ENCODE measurements around the gene CELF3.

Gene CELF3

DNA sequence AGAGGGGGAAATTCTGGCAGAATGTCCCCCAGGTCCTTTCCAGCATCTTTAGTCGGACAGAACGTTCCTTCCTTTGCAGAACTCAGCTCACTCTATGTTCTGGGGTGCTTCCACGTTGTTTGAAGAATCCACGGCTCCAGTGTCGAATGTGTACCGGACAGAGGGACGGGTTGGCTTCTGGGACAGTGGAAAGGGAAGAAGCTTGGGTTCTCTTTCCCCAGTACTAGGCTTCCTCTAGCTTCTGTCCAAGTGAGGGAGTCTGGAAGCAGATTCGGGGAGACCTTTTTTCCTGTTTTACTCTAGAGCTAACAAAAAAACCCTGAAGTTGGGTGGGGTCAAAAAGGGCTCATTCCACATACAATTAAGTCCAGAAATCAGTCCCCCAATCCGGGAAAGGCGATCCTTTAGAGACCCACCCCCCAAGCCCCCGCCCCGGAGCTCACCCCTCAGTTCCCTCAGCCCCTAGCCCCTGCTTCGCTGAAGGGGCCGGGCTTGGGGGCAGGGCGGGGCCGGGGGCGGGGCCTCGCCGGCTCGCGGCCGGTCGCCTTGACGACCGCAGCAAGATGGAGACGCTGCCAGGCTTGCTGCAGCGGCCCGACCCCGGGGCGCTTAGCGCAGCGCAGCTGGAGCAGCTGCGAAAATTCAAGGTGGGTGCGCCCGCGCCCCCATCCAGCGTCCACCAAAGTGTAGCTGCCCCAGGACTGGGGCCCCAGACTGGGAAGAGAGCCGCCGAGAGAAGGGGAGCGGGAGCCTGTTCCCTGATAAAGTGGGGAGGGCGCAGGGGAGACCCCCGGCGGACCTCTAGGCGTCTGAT, 4.6 kb upstream of the CELF3 start, which contains the start of gene RIIAD1:
Gene RIIAD1, plus strand, starts transcription at position 549 of the 814 bp plus-strand sequence. Its CDS starts 15 bp downstream, at position 564.
- no peak for TF ChIP-seq EP300 (IDR thresholded peaks at IDR 0.05; ENCODE audit: borderline replicate concordance)
- no peak for TF ChIP-seq NFIC (IDR thresholded peaks at IDR 0.05)
- no peak for TF ChIP-seq EGR1 (IDR thresholded peaks at IDR 0.05)
- TF ChIP-seq YY1 (IDR thresholded peaks at IDR 0.05; ENCODE audit: low read depth) = no peak
- no peak for TF ChIP-seq TEAD4 (IDR thresholded peaks at IDR 0.05)

DNA sequence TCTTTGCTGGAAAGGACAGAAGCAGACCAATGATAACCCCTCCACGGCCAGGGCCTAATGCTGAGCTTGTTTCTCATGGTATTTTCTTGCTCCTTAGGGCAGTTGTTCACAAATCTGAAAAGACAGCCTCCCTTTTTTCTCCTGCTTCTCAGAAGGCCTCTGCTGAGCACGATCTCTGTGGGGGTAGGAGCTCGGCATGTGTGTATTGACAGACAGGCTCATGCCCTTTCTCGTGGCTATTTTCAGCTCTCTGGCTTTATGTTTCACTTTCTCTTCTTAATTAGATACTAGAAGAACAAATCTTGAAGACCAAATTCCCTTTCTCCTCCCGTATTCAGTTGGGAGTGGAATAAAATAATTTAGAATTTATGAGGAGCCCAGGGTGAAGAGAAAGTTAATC, 4.0 kb upstream of the CELF3 start:
- no peak for TF ChIP-seq RAD21 (IDR thresholded peaks at IDR 0.05; ENCODE audit: low read depth)
- no peak for TF ChIP-seq NFIC (IDR thresholded peaks at IDR 0.05)
- no peak for TF ChIP-seq CEBPB (IDR thresholded peaks at IDR 0.05)
- TF ChIP-seq, protein P1, sequence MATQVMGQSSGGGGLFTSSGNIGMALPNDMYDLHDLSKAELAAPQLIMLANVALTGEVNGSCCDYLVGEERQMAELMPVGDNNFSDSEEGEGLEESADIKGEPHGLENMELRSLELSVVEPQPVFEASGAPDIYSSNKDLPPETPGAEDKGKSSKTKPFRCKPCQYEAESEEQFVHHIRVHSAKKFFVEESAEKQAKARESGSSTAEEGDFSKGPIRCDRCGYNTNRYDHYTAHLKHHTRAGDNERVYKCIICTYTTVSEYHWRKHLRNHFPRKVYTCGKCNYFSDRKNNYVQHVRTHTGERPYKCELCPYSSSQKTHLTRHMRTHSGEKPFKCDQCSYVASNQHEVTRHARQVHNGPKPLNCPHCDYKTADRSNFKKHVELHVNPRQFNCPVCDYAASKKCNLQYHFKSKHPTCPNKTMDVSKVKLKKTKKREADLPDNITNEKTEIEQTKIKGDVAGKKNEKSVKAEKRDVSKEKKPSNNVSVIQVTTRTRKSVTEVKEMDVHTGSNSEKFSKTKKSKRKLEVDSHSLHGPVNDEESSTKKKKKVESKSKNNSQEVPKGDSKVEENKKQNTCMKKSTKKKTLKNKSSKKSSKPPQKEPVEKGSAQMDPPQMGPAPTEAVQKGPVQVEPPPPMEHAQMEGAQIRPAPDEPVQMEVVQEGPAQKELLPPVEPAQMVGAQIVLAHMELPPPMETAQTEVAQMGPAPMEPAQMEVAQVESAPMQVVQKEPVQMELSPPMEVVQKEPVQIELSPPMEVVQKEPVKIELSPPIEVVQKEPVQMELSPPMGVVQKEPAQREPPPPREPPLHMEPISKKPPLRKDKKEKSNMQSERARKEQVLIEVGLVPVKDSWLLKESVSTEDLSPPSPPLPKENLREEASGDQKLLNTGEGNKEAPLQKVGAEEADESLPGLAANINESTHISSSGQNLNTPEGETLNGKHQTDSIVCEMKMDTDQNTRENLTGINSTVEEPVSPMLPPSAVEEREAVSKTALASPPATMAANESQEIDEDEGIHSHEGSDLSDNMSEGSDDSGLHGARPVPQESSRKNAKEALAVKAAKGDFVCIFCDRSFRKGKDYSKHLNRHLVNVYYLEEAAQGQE (IDR thresholded peaks at IDR 0.05; ENCODE audit: low read depth) = no peak
- no peak for TF ChIP-seq TAF1 (IDR thresholded peaks at IDR 0.05; ENCODE audit: low read depth)
- TF ChIP-seq EP300 (IDR thresholded peaks at IDR 0.05; ENCODE audit: borderline replicate concordance) = no peak
- no peak for TF ChIP-seq ZBTB7A (IDR thresholded peaks at IDR 0.05; ENCODE audit: low read depth)
- TF ChIP-seq YY1 (IDR thresholded peaks at IDR 0.05; ENCODE audit: low read depth) = no peak
- TF ChIP-seq, protein P2, sequence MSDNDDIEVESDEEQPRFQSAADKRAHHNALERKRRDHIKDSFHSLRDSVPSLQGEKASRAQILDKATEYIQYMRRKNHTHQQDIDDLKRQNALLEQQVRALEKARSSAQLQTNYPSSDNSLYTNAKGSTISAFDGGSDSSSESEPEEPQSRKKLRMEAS (IDR thresholded peaks at IDR 0.05) = no peak
- TF ChIP-seq FOXM1 (IDR thresholded peaks at IDR 0.05; ENCODE audit: borderline replicate concordance, low read depth) = no peak
- no peak for TF ChIP-seq CREB1 (IDR thresholded peaks at IDR 0.05; ENCODE audit: low read depth)

DNA sequence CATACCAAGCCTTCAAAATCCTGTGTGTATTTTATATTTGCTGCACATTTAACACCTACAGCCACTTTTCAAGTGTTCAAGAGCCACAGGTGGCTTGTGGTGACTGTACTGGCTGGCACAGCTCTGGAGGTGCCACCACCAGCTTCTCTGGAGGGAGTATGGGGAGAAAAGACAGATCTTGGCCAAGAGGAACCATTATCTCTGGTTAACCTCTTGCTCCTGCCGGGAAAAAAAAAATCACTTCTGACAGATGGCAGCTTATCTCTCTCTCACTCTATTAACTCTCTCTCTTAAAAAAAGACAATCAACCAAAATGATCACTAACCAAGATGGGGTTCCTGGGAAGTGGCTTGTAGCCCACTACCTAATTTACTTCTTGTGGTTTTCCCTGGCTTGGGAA, 3.5 kb upstream of the CELF3 start:
- TF ChIP-seq YY1 (IDR thresholded peaks at IDR 0.05; ENCODE audit: low read depth) (no peak), CEBPB (IDR thresholded peaks at IDR 0.05) (no peak), CREB1 (IDR thresholded peaks at IDR 0.05; ENCODE audit: low read depth) (no peak), FOXM1 (IDR thresholded peaks at IDR 0.05; ENCODE audit: borderline replicate concordance, low read depth) (no peak), NFIC (IDR thresholded peaks at IDR 0.05) (no peak), EP300 (IDR thresholded peaks at IDR 0.05; ENCODE audit: borderline replicate concordance) (no peak), TCF12 (IDR thresholded peaks at IDR 0.05; ENCODE audit: low read depth) (no peak), TEAD4 (IDR thresholded peaks at IDR 0.05) (no peak), EGR1 (IDR thresholded peaks at IDR 0.05) (no peak), RAD21 (IDR thresholded peaks at IDR 0.05; ENCODE audit: low read depth) (no peak), ZBTB7A (IDR thresholded peaks at IDR 0.05; ENCODE audit: low read depth) (no peak), TAF1 (IDR thresholded peaks at IDR 0.05; ENCODE audit: low read depth) (no peak)
- TF ChIP-seq, protein P1 (IDR thresholded peaks at IDR 0.05; ENCODE audit: low read depth) = no peak
- TF ChIP-seq, protein P3, sequence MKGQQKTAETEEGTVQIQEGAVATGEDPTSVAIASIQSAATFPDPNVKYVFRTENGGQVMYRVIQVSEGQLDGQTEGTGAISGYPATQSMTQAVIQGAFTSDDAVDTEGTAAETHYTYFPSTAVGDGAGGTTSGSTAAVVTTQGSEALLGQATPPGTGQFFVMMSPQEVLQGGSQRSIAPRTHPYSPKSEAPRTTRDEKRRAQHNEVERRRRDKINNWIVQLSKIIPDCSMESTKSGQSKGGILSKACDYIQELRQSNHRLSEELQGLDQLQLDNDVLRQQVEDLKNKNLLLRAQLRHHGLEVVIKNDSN (IDR thresholded peaks at IDR 0.05) = no peak
- TF ChIP-seq, protein P2 (IDR thresholded peaks at IDR 0.05) = no peak

DNA sequence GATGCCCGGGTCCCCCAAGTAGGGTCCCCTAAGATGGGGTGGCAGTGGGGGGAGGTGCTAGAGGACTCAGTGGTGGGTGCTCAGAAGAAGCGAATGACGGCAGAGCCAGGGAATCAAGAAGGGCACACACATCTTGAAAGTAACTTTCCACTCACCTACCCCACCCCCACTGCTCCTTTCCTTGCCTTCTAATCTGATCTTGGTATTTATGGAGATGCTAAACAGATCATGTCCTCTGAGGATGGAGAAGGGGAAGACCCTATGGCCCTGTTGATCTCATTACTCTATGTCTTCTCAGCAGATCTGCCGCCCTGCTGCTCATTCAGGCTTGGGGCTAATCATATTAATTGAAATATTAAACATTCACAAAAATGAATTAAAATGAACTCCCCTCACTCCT, 2.1 kb upstream of the CELF3 start:
- TF ChIP-seq, protein P1 (IDR thresholded peaks at IDR 0.05; ENCODE audit: low read depth) = no peak
- TF ChIP-seq, protein P2 (IDR thresholded peaks at IDR 0.05) = no peak
- TF ChIP-seq YY1 (IDR thresholded peaks at IDR 0.05; ENCODE audit: low read depth) (no peak), ZBTB7A (IDR thresholded peaks at IDR 0.05; ENCODE audit: low read depth) (no peak), CEBPB (IDR thresholded peaks at IDR 0.05) (no peak), TCF12 (IDR thresholded peaks at IDR 0.05; ENCODE audit: low read depth) (no peak), RAD21 (IDR thresholded peaks at IDR 0.05; ENCODE audit: low read depth) (no peak), FOXM1 (IDR thresholded peaks at IDR 0.05; ENCODE audit: borderline replicate concordance, low read depth) (no peak), CREB1 (IDR thresholded peaks at IDR 0.05; ENCODE audit: low read depth) (no peak), EGR1 (IDR thresholded peaks at IDR 0.05) (no peak), TEAD4 (IDR thresholded peaks at IDR 0.05) (no peak), TAF1 (IDR thresholded peaks at IDR 0.05; ENCODE audit: low read depth) (no peak), EP300 (IDR thresholded peaks at IDR 0.05; ENCODE audit: borderline replicate concordance) (no peak)
- TF ChIP-seq, protein P3 (IDR thresholded peaks at IDR 0.05) = no peak
